ENCODE data around the gene C1QTNF6.
"Not testable (repeated sequence)": the region's sequence is repeated elsewhere in the genome, so short reads cannot be mapped to it uniquely, and the experiment has no call there.

The C1QTNF6 gene

DNA sequence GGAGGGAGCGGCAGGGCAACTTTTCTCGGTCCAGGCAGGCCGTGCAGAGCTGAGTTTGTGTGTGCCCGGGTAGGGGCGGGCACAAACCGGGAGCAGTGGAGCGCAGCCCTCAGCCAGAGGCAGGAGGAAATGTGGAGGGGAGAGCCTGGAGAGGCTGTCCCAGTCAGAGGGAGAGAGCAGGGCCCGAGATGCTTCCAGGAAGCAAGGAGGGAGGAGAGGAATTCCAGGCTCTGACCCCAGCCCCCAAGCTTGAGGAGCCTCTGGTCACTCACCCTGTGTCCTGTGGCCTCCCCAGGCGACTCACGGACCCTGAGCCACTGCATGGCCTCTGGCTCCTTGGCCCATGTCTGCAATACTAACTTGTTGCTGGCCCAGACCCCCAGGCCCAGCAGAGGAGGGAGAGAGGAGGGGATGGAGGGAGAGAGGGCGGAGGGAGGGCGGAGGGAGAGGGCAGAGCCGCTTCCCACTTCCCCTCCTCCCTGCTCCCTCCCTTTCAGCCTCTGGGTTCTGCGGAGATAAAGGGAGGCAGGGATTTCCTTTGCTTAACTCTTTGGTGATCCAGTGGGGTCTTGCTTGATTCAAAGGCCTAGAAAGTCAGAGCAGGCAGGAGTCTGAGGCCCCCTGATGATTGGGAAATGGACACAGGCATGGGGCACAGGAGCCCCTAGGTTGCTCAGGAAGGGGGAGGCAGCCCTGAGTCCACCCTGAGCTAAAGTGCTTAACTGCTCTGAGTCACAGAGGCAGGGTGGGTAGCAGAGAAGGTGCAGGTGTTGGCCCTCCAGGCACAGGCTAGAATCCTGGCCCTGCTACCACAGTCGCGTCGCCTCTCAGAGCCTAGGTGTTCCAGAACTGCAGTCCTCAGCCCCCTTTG, at the start of gene C1QTNF6:
C1QTNF6 (minus strand) TSS at position 357 of the 871 bp plus-strand sequence; CDS start at position 323, 34 bp downstream.
- H3K27me3 Mint-ChIP-seq (ENCODE audit: low read depth, poor library complexity), result no peaks in the 10 kb centered on the region
- TF ChIP-seq, protein P1, sequence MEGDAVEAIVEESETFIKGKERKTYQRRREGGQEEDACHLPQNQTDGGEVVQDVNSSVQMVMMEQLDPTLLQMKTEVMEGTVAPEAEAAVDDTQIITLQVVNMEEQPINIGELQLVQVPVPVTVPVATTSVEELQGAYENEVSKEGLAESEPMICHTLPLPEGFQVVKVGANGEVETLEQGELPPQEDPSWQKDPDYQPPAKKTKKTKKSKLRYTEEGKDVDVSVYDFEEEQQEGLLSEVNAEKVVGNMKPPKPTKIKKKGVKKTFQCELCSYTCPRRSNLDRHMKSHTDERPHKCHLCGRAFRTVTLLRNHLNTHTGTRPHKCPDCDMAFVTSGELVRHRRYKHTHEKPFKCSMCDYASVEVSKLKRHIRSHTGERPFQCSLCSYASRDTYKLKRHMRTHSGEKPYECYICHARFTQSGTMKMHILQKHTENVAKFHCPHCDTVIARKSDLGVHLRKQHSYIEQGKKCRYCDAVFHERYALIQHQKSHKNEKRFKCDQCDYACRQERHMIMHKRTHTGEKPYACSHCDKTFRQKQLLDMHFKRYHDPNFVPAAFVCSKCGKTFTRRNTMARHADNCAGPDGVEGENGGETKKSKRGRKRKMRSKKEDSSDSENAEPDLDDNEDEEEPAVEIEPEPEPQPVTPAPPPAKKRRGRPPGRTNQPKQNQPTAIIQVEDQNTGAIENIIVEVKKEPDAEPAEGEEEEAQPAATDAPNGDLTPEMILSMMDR (IDR thresholded peaks at IDR 0.05), result no peak
- DNase-seq, result peak; percentile 58
- peak within 1 kb of the TSS; percentile 95 for H3K27ac Mint-ChIP-seq
- peaks cover 56% of the 10 kb centered on the region for H3K4me1 Mint-ChIP-seq
- H3K4me3 Mint-ChIP-seq, result peak within 1 kb of the TSS; percentile 80
- H3K9me3 Mint-ChIP-seq, result peaks cover 21% of the 10 kb centered on the region
- peaks cover 22% of the 10 kb centered on the region for H3K36me3 Mint-ChIP-seq (ENCODE audit: low read depth)

DNA sequence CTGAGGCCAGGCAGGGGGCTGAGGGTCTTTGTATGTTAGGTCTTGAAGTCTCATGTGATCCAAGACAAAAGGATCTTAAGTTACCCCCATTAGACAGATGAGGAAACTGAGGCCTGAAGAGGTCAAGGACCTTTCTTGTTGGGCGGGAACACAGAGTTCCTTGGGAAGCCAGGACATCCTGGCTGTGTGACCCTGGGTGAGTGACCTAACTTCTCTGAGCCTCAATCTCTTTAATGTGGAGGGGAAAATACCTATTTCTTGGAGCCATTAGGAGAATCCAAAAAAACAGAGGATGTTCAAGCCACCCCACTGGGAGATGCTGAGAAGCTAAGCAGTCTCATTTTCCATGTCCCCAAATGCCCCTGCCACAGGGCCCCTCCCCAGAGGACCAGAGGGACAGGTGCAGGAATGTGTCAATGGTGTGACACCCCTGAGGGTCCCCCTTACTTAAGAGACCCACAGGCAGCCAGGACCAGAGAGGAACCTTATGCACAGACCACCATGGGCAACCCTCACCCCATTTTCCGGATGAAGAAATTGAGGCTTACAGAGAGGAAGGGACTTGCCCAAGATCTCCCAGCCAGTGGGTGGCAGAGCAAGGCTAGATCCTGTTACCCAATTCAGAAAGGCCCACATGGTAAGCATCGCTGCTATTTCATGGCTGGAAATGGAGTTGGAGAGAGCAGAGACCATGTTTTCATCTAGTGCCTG, 48.0 kb upstream of the C1QTNF6 start:
- TF ChIP-seq, protein P1 (IDR thresholded peaks at IDR 0.05), result no peak
- Mint-ChIP-seq H3K36me3 (ENCODE audit: low read depth) (no peaks in the 10 kb centered on the region), H3K9me3 (no peaks in the 10 kb centered on the region), H3K4me3 (no peak overlapping the region), H3K27ac (no peak overlapping the region), H3K27me3 (ENCODE audit: low read depth, poor library complexity) (peaks cover 11% of the 10 kb centered on the region), H3K4me1 (peaks cover 24% of the 10 kb centered on the region)
- no peak for DNase-seq

DNA sequence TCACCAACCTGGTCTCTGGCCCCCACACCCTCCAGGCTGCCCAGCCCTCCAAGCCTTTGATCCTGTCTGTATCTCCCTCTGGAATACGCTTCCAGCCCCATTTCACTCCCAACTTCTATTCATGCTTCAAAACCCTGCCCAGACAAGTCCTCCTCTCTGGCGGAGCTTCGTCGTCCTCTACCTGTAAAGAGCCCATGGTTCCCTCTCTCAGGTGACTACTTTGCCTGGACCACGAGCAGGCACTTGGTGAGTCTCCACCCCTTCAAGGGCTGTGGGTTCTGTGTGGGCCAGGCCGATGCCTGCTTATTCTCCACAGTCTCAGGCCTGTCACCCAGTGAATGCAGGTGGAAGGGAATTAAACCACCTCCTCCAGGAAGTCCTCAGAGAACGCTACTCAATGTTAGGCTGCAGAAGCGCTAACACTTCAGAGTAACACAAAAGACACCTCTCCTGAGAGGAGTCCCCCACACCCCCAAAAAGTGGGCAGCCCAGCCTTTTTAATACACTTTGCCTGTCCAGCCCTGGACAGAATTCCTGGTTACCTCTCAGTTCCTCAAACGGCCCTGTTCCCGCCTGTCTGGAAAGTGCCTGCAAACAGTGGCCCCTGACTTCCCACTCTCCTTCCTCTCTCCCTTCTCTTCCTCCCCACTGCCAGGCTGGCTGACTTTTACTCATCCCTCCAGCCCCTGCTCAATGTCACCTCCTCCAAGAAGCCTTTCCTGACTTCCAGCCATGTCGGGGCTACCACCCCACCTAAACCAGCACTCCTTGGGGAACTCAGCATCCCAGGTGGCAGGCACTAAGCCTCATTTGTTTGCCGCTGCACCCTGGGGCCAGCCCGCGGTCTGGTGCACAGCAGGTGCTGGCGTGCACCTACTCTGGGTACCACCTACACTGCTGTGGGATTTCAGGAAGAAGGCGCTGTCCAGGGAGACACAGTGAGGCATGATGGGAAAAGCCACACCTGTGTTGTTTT, 47.0 kb upstream of the C1QTNF6 start:
- peaks cover 11% of the 10 kb centered on the region for H3K27me3 Mint-ChIP-seq (ENCODE audit: low read depth, poor library complexity)
- no peaks in the 10 kb centered on the region for H3K36me3 Mint-ChIP-seq (ENCODE audit: low read depth)
- no peak for DNase-seq
- H3K4me3 Mint-ChIP-seq, result no peak overlapping the region
- TF ChIP-seq, protein P1 (IDR thresholded peaks at IDR 0.05), result no peak
- no peaks in the 10 kb centered on the region for H3K9me3 Mint-ChIP-seq
- peak overlapping the region; percentile 88 for H3K27ac Mint-ChIP-seq
- H3K4me1 Mint-ChIP-seq, result peaks cover 26% of the 10 kb centered on the region

DNA sequence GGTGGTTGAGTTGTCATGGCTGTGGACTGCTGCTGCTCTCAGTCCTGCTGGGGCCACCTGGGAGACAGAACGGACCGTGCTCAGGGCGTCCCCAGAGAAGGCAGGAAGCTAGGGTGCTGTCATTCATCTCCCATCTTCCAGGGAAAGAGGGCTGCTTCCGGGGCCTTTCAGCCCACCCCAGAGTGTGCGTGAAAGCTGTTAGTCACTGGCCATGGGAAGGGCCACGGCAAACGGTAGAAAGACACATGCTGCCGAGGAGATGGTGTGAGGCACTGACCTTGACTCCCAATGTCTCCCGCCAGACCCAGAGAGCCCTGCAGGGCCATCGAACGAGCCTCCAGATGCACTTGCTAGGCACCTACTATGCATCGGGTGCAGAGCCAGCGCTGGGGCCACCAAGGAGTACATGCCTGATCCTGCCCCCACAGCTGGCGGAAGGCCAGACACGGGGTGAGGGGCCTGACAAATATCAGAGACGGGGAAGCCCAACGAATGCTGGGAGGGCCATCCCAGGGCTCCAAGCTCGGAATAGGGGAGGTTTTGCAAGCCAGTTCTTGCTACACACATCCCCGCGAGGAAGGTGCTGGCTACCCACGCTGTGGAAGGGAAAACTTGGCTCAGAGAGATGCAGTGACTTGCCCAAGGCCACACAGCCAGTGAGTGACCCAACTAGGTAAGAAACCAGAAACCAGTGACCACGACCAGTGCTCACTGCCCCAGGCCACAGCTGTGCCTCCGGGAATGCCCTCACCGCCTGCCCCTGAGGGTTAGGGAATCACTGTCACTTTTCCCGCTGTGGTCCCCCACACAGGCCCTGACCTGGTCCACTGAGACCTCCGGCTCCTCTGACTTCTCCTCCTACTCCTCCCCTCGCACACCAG, 45.9 kb upstream of the C1QTNF6 start:
- peaks cover 12% of the 10 kb centered on the region for H3K27me3 Mint-ChIP-seq (ENCODE audit: low read depth, poor library complexity)
- no peak overlapping the region for H3K27ac Mint-ChIP-seq
- DNase-seq, result no peak
- TF ChIP-seq, protein P1 (IDR thresholded peaks at IDR 0.05), result no peak
- no peaks in the 10 kb centered on the region for H3K9me3 Mint-ChIP-seq
- H3K36me3 Mint-ChIP-seq (ENCODE audit: low read depth), result no peaks in the 10 kb centered on the region
- no peak overlapping the region for H3K4me3 Mint-ChIP-seq
- H3K4me1 Mint-ChIP-seq, result peaks cover 35% of the 10 kb centered on the region

DNA sequence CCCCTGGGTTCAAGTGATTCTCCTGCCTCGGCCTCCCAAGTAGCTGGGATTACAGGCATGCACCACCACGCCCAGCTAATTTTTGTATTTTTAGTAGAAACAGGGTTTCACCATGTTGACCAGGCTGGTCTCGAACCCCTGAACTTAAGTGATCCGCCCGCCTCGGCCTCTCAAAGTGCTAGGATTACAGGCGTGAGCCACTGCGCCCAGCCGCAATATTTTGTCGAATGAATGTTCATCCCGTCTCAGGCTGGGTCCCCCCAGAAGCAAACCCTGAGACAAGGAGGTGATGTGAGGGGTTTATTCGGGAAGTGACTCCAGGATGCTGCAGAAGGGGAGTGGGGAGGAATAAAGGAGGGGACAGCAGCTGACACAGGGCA, 45.3 kb upstream of the C1QTNF6 start:
- not testable (repeated sequence) for DNase-seq; H3K27ac Mint-ChIP-seq; H3K36me3 Mint-ChIP-seq (ENCODE audit: low read depth)

More for the DNA sequence above, 45.3 kb upstream of the C1QTNF6 start:
- H3K9me3 Mint-ChIP-seq, H3K4me3 Mint-ChIP-seq: not testable (repeated sequence)
- Mint-ChIP-seq H3K4me1 (peaks cover 36% of the 10 kb centered on the region), H3K27me3 (ENCODE audit: low read depth, poor library complexity) (peaks cover 14% of the 10 kb centered on the region)

All from nephron progenitor cell (in vitro differentiated cells).